K562 (cell line): ENCODE data around the gene PAN3.

ENCODE experiments used
- CREBBP ChIP-seq: IDR thresholded peaks from one replicate; pipeline ENCODE4 v1.6.1; 2012; ENCODE audit warnings: low read depth, mild to moderate bottlenecking, control low read depth, inconsistent platforms, low read length
- CTCF ChIP-seq, 3 experiments: IDR thresholded peaks in 2 of 3; conservative IDR thresholded peaks in 1 of 3; 2 replicates each; pipeline ENCODE4 v1.5.1; 2011 to 2012; ENCODE audit warnings: low read length in 3 of 3, mild to moderate bottlenecking in 3 of 3, control low read depth in 2 of 3, improper control_type of control experiment in 1 of 3, inconsistent platforms in 1 of 3, low read depth in 1 of 3, mixed read lengths in 1 of 3, moderate library complexity in 1 of 3; ENCODE audit not compliant: insufficient read depth in 2 of 3
- SPI1 ChIP-seq: IDR thresholded peaks from 2 replicates; pipeline ENCODE4 v1.6.1; 2011; ENCODE audit warnings: low read depth, low read length, control low read depth, borderline replicate concordance
- VEZF1 ChIP-seq: fragments of 200-800 bp; sonication (Bioruptor generic); IDR thresholded peaks from 2 replicates; pipeline ENCODE4 v1.6.1; 2017; ENCODE audit warnings: missing genetic modification characterization, missing compliant biosample characterization
- ZBTB12 ChIP-seq: fragments of 250-450 bp; sonication (Bioruptor Pico); IDR thresholded peaks from 2 replicates; pipeline ENCODE4 v1.4.0; 2020
- ZNF23 ChIP-seq: fragments of 250-450 bp; sonication (Bioruptor Pico); IDR thresholded peaks from 2 replicates; pipeline ENCODE4 v1.4.0; 2020; ENCODE audit warnings: mild to moderate bottlenecking
- ZNF263 ChIP-seq: sonication (generic); formaldehyde crosslinking; IDR thresholded peaks from 2 replicates; pipeline ENCODE4 v1.8.0; 2022; ENCODE audit warnings: mild to moderate bottlenecking, missing genetic modification reagents, borderline replicate concordance
- ZNF384 ChIP-seq: IDR thresholded peaks from 2 replicates; pipeline ENCODE4 v1.6.1; 2012; ENCODE audit warnings: low read depth, low read length, improper control_type of control experiment
- ZNF592 ChIP-seq: fragments of 450-650 bp; IDR thresholded peaks from 2 replicates; pipeline ENCODE4 v1.6.1; 2017; ENCODE audit warnings: antibody characterized with exemption, mild to moderate bottlenecking
- TF ChIP-seq, protein P1 (sequence below), 2 experiments: fragments of 450-650 bp in 1 of 2; sonication (generic) in 1 of 2; formaldehyde crosslinking in 1 of 2; IDR thresholded peaks in 1 of 2; conservative IDR thresholded peaks in 1 of 2; 2 replicates each; pipeline versions ENCODE4 v1.6.1 to v1.8.1; 2016 to 2023; ENCODE audit warnings: mild to moderate bottlenecking in 2 of 2, moderate library complexity in 2 of 2, inconsistent platforms in 1 of 2, missing genetic modification reagents in 1 of 2
- TF ChIP-seq, protein P2 (sequence below): sonication (generic); formaldehyde crosslinking; IDR thresholded peaks from 2 replicates; pipeline ENCODE4 v1.8.1; 2022; ENCODE audit warnings: missing genetic modification reagents
- TF ChIP-seq, protein P3 (sequence below): fragments of 450-650 bp; IDR thresholded peaks from 2 replicates; pipeline ENCODE4 v1.6.1; 2017; ENCODE audit warnings: mild to moderate bottlenecking, moderate library complexity

GRCh38 chr13:28220166-28220565 is 81.8 kb downstream of the PAN3 start:
- TF ChIP-seq, protein P1, sequence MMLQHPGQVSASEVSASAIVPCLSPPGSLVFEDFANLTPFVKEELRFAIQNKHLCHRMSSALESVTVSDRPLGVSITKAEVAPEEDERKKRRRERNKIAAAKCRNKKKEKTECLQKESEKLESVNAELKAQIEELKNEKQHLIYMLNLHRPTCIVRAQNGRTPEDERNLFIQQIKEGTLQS (IDR thresholded peaks at IDR 0.05): no peak
- TF ChIP-seq, protein P1 (CRISPR knock-in tag; conservative IDR thresholded peaks at IDR 0.05): no peak
- TF ChIP-seq CTCF (IDR thresholded peaks at IDR 0.05 in 2 of 3, conservative IDR thresholded peaks at IDR 0.05 in 1 of 3; ENCODE audit: insufficient read depth in 2 of 3, low read depth in 1 of 3, low read length in 3 of 3) (no peak), SPI1 (no peak), ZNF592 (no peak), CREBBP (no peak), ZBTB12 (no peak), ZNF263 (CRISPR knock-in tag) (no peak), ZNF384 (no peak), ZNF23 (CRISPR knock-in tag) (no peak), VEZF1 (CRISPR knock-in tag) (no peak)
- TF ChIP-seq, protein P2, sequence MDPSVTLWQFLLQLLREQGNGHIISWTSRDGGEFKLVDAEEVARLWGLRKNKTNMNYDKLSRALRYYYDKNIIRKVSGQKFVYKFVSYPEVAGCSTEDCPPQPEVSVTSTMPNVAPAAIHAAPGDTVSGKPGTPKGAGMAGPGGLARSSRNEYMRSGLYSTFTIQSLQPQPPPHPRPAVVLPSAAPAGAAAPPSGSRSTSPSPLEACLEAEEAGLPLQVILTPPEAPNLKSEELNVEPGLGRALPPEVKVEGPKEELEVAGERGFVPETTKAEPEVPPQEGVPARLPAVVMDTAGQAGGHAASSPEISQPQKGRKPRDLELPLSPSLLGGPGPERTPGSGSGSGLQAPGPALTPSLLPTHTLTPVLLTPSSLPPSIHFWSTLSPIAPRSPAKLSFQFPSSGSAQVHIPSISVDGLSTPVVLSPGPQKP (CRISPR knock-in tag): no peak
- TF ChIP-seq, protein P3, sequence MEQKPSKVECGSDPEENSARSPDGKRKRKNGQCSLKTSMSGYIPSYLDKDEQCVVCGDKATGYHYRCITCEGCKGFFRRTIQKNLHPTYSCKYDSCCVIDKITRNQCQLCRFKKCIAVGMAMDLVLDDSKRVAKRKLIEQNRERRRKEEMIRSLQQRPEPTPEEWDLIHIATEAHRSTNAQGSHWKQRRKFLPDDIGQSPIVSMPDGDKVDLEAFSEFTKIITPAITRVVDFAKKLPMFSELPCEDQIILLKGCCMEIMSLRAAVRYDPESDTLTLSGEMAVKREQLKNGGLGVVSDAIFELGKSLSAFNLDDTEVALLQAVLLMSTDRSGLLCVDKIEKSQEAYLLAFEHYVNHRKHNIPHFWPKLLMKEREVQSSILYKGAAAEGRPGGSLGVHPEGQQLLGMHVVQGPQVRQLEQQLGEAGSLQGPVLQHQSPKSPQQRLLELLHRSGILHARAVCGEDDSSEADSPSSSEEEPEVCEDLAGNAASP: no peak
